ENCODE data around the gene APPL1.

APPL1 gene, protein sequence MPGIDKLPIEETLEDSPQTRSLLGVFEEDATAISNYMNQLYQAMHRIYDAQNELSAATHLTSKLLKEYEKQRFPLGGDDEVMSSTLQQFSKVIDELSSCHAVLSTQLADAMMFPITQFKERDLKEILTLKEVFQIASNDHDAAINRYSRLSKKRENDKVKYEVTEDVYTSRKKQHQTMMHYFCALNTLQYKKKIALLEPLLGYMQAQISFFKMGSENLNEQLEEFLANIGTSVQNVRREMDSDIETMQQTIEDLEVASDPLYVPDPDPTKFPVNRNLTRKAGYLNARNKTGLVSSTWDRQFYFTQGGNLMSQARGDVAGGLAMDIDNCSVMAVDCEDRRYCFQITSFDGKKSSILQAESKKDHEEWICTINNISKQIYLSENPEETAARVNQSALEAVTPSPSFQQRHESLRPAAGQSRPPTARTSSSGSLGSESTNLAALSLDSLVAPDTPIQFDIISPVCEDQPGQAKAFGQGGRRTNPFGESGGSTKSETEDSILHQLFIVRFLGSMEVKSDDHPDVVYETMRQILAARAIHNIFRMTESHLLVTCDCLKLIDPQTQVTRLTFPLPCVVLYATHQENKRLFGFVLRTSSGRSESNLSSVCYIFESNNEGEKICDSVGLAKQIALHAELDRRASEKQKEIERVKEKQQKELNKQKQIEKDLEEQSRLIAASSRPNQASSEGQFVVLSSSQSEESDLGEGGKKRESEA

GRCh38 chr3:57227204-57227929, at the start of gene APPL1:
TSS of gene APPL1 (plus strand) at chr3:57227729. CDS start at chr3:57227884, 155 bp downstream.
- DNase-seq = peak; percentile 78

- DNase-seq = no peak
Observed at GRCh38 chr3:57179580-57180410, 47.7 kb upstream of the APPL1 start.

- DNase-seq = no peak
Observed at GRCh38 chr3:57184526-57184925, 43.0 kb upstream of the APPL1 start.

- DNase-seq = no peak
Observed at GRCh38 chr3:57192028-57192427, 35.5 kb upstream of the APPL1 start.

DNA sequence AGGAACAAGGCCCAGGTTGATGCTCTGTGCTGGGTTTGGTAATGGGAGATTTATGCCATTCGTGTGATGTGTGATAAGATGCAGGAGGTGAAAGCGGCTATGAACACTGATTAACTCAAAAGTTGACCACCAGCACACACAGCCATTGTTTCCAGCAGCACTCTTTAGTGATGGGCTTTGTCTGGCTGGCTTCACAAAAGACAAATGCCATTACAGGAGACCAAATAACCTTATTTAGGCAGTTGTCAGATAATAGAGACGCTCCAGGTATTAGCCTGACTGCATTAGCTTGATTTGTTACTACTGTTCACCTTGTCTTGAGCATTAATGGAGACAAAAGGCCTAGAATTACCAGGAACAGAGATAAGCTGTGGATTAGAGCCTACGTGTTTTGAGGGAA, 32.9 kb upstream of the APPL1 start:
- DNase-seq = no peak

GRCh38 chr3:57199895-57200297, 27.6 kb upstream of the APPL1 start, which contains the start of gene HESX1:
TSS of gene HESX1 (minus strand) at chr3:57199978. CDS start at chr3:57199918, 60 bp downstream.
- no peak for DNase-seq

DNA sequence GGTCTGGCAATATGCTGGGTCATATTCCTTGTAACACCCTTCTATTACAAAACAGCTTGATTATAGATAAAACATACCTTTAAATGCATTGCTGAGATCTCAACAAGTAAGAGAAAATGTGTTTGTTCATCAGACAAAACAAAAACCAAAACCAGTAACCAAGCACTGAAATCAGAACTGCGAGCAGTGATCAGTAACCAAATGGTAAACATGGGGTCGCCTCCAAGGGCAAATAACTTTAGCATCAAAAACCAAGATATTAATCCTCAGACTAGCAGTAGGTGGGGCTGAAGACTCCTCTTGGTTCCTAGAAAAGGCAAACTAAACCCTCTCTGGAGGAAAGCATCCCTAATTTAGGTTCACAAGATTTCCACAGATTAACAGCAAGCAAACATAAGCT, 21.1 kb upstream of the APPL1 start:
- DNase-seq = no peak

- no peak for DNase-seq
Observed at GRCh38 chr3:57221883-57222282, 5.6 kb upstream of the APPL1 start.

GRCh38 chr3:57224856-57225255, 2.7 kb upstream of the APPL1 start:
- no peak for DNase-seq

DNA sequence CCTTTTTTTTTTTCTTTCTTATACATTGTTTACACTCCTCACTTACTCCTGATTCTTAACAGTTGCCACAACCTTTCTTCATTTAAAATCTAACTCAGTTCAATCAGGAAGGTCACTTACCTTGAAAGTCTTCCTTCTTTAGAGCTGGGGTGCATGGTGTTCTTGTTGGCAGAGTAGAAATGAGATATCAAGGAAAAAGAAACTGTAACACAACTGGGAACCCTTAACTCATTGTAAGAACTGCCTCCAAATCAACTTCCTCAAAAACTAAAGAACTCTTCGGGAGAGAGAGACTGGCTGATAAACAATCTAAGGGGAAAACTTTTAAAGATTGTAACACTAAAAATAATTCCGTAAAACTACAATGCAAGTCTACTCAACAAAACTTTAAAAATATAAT, 1.4 kb upstream of the APPL1 start:
- DNase-seq = peak; percentile 42

DNA sequence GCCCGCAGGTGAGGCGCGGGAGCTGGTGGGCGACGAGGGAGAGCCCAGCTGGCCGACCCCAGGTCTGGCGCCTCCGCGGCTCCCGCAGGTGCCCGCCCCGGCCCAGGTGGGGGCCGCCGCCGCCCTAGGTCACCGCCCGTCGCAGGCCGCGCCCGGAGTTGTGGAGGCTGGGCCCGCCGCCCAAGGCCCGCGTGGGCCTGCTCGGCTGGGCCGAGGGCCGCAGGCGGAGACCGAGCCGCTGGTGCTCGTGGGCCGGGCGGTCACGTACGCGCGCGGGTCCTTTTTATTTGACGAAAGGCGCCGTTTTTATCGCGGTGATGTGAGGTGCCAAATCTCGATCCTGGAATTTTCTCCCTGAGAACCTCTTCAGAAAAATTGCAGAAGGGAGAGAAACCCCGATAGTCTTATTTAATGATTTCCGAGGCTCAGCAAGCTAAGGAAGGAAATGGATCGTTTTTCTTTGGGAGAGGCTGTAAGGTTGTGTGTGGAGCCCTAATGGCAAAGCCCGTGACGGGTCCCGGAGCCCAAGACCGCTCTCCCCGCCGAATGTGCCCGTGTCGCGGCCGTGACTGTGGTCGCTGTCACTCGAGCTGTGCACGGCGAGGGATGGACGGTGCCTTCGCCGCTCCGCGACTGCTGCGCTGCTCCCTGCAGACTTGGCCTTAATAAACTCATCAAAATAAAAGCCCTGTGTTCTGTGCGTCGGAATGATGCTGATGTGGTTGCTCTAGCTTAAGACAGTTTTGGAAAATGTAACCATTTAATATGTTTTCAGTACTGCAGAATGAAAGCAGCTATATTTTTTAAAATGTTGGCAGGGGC, 612 bp downstream of the APPL1 start:
- DNase-seq = no peak

- no peak for DNase-seq
Observed at GRCh38 chr3:57230006-57230405, 2.5 kb downstream of the APPL1 start.

DNA sequence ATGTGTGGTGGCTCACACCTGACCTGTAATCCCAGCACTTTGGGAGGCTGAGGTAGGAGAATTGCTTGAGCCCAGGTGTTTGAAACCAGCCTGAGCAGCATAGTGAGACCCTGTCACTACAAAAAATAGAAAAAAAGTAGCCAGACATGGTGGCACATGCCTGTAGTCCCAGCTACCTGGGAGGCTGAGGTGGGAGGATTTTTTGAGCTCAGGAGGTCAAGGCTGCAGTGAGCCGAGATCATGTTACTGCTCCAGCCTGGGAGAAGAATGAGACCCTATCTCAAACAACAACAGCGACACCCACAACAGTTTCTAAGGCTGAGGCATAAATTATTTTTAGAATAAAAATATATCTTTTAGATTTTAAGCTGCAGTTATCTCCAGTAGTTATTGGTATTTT, 6.3 kb downstream of the APPL1 start:
- DNase-seq = no peak

DNA sequence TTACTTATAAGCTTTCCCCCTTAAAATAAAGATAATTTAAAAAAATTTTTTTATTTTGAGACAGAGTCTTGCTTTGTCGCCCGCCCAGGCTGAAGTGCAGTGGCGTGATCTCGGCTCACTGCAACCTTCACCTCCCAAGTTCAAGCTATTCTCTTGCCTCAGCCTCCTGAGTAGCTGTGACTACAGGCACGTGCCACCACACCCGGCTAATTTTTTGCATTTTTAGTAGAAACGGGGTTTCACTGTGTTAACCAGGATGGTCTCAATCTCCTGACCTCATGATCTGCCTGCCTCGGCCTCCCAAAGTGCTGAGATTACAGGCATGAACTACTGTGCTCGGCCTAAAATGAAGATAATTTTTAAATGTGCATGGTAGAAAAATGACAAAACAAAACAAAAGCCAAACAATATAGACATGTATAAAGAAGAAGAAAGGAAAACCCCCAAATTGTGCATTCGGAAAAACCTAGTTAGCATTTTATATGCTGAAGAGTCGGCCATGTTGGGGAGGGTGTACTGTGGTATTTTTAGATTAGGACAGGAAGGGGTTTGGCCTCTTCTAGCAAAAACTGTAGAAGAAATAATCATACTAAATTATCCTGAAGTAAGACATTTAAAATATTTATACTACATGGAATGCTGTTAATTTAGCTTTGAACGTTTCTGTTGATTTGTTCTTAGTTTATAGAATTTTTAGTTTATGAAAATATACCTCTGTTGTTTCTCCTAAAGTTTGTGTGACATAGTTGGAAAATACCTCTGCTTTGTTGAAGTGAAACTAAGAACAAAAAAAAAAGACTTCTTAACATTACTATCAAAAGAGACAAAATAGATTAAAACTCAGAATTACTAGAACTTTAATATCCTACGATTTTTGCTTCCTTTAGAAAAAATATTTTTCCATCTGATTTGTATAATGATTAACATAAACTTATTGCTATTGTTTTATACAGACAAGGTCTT, 7.4 kb downstream of the APPL1 start:
- no peak for DNase-seq

DNA sequence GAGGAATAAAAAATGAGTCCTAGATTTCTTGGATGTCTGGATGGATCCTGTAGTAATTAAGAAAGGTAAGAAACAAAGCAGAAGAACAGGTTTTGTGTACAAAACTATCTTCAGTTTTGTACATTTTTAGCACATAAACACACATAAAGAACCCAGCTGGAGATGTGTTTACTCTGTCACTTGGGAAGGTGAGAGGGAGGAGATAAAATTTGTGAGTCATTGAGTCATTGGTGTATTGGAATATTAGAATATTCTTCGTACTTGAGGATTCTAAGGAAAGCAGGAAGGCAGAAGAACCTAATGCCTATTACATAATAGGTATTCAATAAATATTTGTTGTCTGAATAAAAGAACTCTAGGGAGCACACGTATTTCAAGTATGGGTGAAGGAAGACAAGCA, 17.4 kb downstream of the APPL1 start:
- DNase-seq = no peak

- DNase-seq = no peak
Observed at GRCh38 chr3:57252404-57252803, 24.9 kb downstream of the APPL1 start.

GRCh38 chr3:57256844-57257243, 29.3 kb downstream of the APPL1 start:
- DNase-seq = peak; percentile 33

GRCh38 chr3:57257678-57258077, 30.1 kb downstream of the APPL1 start:
- no peak for DNase-seq

- no peak for DNase-seq
Observed at GRCh38 chr3:57261119-57261518, 33.6 kb downstream of the APPL1 start.

- DNase-seq = no peak
Observed at GRCh38 chr3:57261929-57262328, 34.4 kb downstream of the APPL1 start.

DNA sequence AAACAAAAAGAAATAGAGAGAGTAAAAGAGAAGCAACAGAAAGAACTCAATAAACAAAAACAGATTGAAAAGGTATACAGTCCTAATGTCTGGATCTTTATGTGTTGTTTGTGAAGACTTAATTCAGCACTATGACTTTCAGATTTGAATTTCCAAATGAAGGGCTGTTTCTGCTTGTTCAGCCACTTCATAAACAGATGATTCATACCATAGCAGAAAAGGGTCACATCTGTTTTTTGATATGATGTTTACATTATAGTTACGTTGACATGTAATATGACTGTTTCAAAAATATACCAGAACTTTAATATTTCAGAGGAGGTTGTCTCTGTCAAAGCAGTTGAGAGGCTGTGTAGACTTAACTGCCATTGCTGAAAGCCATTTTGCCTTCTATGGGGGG, 40.9 kb downstream of the APPL1 start:
- no peak for DNase-seq
